ENCODE results near the gene HMGXB3.

GRCh38 chr5:150066436-150066835, 65.9 kb downstream of the HMGXB3 start:
- no peak for TF ChIP-seq CTCF (IDR thresholded peaks at IDR 0.05)
- TF ChIP-seq POLR2AphosphoS5 (IDR thresholded peaks at IDR 0.05): no peak
- no peak for TF ChIP-seq POLR2A (IDR thresholded peaks at IDR 0.05)

Measured in sigmoid colon (tissue), 4 donors.